Measurements from ENCODE around the gene TMEM62. TPM values are rescaled to one million over a fixed set of nuclear protein-coding genes. Genes with fewer than 3 reads are reported as not detected.

TMEM62 gene
- total RNA-seq, 2 donors from 2014 or later = 16.1 to 71.9 TPM

GRCh38 chr15:43105077-43105736, 28.2 kb upstream of the TMEM62 start:
- Histone ChIP-seq H3K4me1 (peaks cover 25% of the 10 kb centered on the region), H3K9me3 (no peaks in the 10 kb centered on the region), H3K27me3 (no peaks in the 10 kb centered on the region), H3K36me3 (replicated peaks in 1 of 2; ENCODE audit: insufficient read depth in 1 of 2, low read depth in 2 of 2) (no peaks in the 10 kb centered on the region), H3K27ac (peak overlapping the region; percentile 82 to 88 (median 85)), H3K4me3 (peak overlapping the region; percentile 42 to 58)
- intact Hi-C loops (cut with DNase I) = no loop called here
- no peak for TF ChIP-seq POLR2A (IDR thresholded peaks at IDR 0.05)
- TF ChIP-seq CTCF (IDR thresholded peaks at IDR 0.05) = peak in 4 of 7 experiments; percentile 20 to 34 (median 30)
- ATAC-seq (peak; percentile 80), DNase-seq (peak; percentile 58 to 77 (median 73))
- 7 to 8% methylated on average over 9 to 11 of the region's 11 CpGs for WGBS, 2 donors

- TF ChIP-seq CTCF (IDR thresholded peaks at IDR 0.05) (no peak), POLR2A (IDR thresholded peaks at IDR 0.05) (peak; percentile 36 to 65 (median 64))
- peak within 1 kb of the TSS; percentile 42 to 58 for H3K4me3 ChIP-seq
- intact Hi-C loops (cut with DNase I) = no loop called here
- H3K27me3 ChIP-seq = no peaks in the 10 kb centered on the region
- no peaks in the 10 kb centered on the region for H3K36me3 ChIP-seq (replicated peaks in 1 of 2; ENCODE audit: insufficient read depth in 1 of 2, low read depth in 2 of 2)
- ATAC-seq (peak; percentile 95), DNase-seq (peak; percentile 84 to 92 (median 90))
- 0% methylated on average over 23 to 33 of the region's 33 CpGs for WGBS, 2 donors
- peaks cover 25% of the 10 kb centered on the region for H3K4me1 ChIP-seq
- no peaks in the 10 kb centered on the region for H3K9me3 ChIP-seq
- peak within 1 kb of the TSS; percentile 82 to 88 (median 85) for H3K27ac ChIP-seq
Observed at GRCh38 chr15:43105778-43106485, 27.5 kb upstream of the TMEM62 start, which contains the start of gene UBR1. Gene UBR1 (minus strand): TSS chr15:43106038. CDS start chr15:43106022, 16 bp downstream.

- 14 to 19% methylated on average over 7 of the region's 7 CpGs for WGBS, 2 donors
Observed at GRCh38 chr15:43106486-43106829, 26.9 kb upstream of the TMEM62 start.

GRCh38 chr15:43107751-43108150, 25.6 kb upstream of the TMEM62 start:
- H3K36me3 ChIP-seq (replicated peaks in 1 of 2; ENCODE audit: insufficient read depth in 1 of 2, low read depth in 2 of 2) = no peaks in the 10 kb centered on the region
- intact Hi-C loops (cut with DNase I) = no loop called here
- ATAC-seq (no peak), DNase-seq (no peak)
- TF ChIP-seq POLR2A (IDR thresholded peaks at IDR 0.05) (no peak), CTCF (IDR thresholded peaks at IDR 0.05) (no peak)
- H3K27ac ChIP-seq = no peak overlapping the region
- no peaks in the 10 kb centered on the region for H3K9me3 ChIP-seq
- WGBS, 2 donors = 84 to 94% methylated on average over 1 of the region's 1 CpG
- peaks cover 23% of the 10 kb centered on the region for H3K4me1 ChIP-seq
- H3K27me3 ChIP-seq = no peaks in the 10 kb centered on the region
- no peak overlapping the region for H3K4me3 ChIP-seq

More at GRCh38 chr15:43106486-43106829, 26.9 kb upstream of the TMEM62 start:
- TF ChIP-seq CTCF (IDR thresholded peaks at IDR 0.05) (no peak), POLR2A (IDR thresholded peaks at IDR 0.05) (no peak)
- no peaks in the 10 kb centered on the region for H3K27me3 ChIP-seq
- H3K27ac ChIP-seq = peak overlapping the region; percentile 82 to 88 (median 85)
- intact Hi-C loops (cut with DNase I) = no loop called here
- H3K36me3 ChIP-seq (replicated peaks in 1 of 2; ENCODE audit: insufficient read depth in 1 of 2, low read depth in 2 of 2) = no peaks in the 10 kb centered on the region
- DNase-seq = no peak
- H3K9me3 ChIP-seq = no peaks in the 10 kb centered on the region
- peak overlapping the region in 1 of 2 donors; percentile 42 for H3K4me3 ChIP-seq
- peaks cover 25% of the 10 kb centered on the region for H3K4me1 ChIP-seq
- ATAC-seq = no peak

Measured in body of pancreas (tissue), 4 donors.